H9 (cell line): ENCODE data around the gene DDX24. TPM values are rescaled to one million over a fixed set of nuclear protein-coding genes. Genes with fewer than 3 reads are reported as not detected.

Source experiments
- DNase-seq: peaks from one replicate; pipeline ENCODE4 v3.0.0-alpha.2; 2017
- H2AFZ ChIP-seq: one replicate; pipeline ENCODE4 v1.6.1; 2013; ENCODE audit warnings: mild to moderate bottlenecking, low read length, control low read depth, moderate library complexity
- H2AK5ac ChIP-seq: 2 replicates; pipeline ENCODE4 v1.6.1; 2013; ENCODE audit warnings: low read length, control low read depth, mixed read lengths; ENCODE audit not compliant: insufficient read length
- H2BK120ac ChIP-seq: one replicate; pipeline ENCODE4 v1.6.1; 2013; ENCODE audit warnings: low read depth, mild to moderate bottlenecking, low read length, control low read depth, inconsistent platforms; ENCODE audit not compliant: poor library complexity, severe bottlenecking
- H2BK12ac ChIP-seq: 2 replicates; pipeline ENCODE4 v1.6.1; 2013; ENCODE audit warnings: low read length, control low read depth, mixed read lengths, low read depth; ENCODE audit not compliant: insufficient read length
- H2BK15ac ChIP-seq: 2 replicates; pipeline ENCODE4 v1.6.1; 2013; ENCODE audit warnings: low read depth, low read length, control low read depth
- H2BK20ac ChIP-seq: one replicate; pipeline ENCODE4 v1.6.1; 2013; ENCODE audit warnings: low read depth, mild to moderate bottlenecking, low read length, control low read depth, inconsistent platforms; ENCODE audit not compliant: poor library complexity, severe bottlenecking
- H2BK5ac ChIP-seq: 2 replicates; pipeline ENCODE4 v1.6.1; 2013; ENCODE audit warnings: low read length, control low read depth, mixed read lengths; ENCODE audit not compliant: insufficient read length
- H3K14ac ChIP-seq: 2 replicates; pipeline ENCODE4 v1.6.1; 2013; ENCODE audit warnings: low read length, control low read depth; ENCODE audit not compliant: insufficient read depth
- H3K18ac ChIP-seq: 2 replicates; pipeline ENCODE4 v1.6.1; 2013; ENCODE audit warnings: low read depth, mild to moderate bottlenecking, mixed read lengths, low read length, control low read depth; ENCODE audit not compliant: insufficient read length
- H3K23ac ChIP-seq: 2 replicates; pipeline ENCODE4 v1.6.1; 2013; ENCODE audit warnings: low read length, control low read depth, mixed read lengths, low read depth; ENCODE audit not compliant: insufficient read length
- H3K23me2 ChIP-seq: 2 replicates; pipeline ENCODE4 v1.6.1; 2013; ENCODE audit warnings: low read depth, mild to moderate bottlenecking, mixed read lengths, low read length, control low read depth; ENCODE audit not compliant: insufficient read length, poor library complexity, severe bottlenecking
- H3K27ac ChIP-seq: 2 replicates; pipeline ENCODE4 v1.5.1; 2013; ENCODE audit warnings: low read length, control low read depth, mixed read lengths, low read depth; ENCODE audit not compliant: insufficient read length
- H3K27me3 ChIP-seq: 2 replicates; pipeline ENCODE4 v1.6.1; 2013; ENCODE audit warnings: low read length, control low read depth, inconsistent platforms; ENCODE audit not compliant: insufficient read depth
- H3K4ac ChIP-seq: 2 replicates; pipeline ENCODE4 v1.6.1; 2013; ENCODE audit warnings: low read depth, mild to moderate bottlenecking, control low read depth, inconsistent platforms, low read length, moderate library complexity
- H3K4me1 ChIP-seq: 2 replicates; pipeline ENCODE4 v1.6.1; 2013; ENCODE audit warnings: low read length, control low read depth, inconsistent platforms; ENCODE audit not compliant: insufficient read depth
- H3K4me2 ChIP-seq: 2 replicates; pipeline ENCODE4 v1.6.1; 2013; ENCODE audit warnings: low read length, control low read depth, mixed read lengths; ENCODE audit not compliant: insufficient read length, insufficient read depth
- H3K56ac ChIP-seq: 2 replicates; pipeline ENCODE4 v1.6.1; 2013; ENCODE audit warnings: low read depth, mild to moderate bottlenecking, mixed read lengths, low read length, control low read depth; ENCODE audit not compliant: insufficient read length
- H3K79me1 ChIP-seq: 2 replicates; pipeline ENCODE4 v1.6.1; 2013; ENCODE audit warnings: low read depth, mild to moderate bottlenecking, moderate library complexity, low read length, control low read depth, inconsistent platforms; ENCODE audit not compliant: insufficient read depth, poor library complexity, severe bottlenecking
- H3K79me2 ChIP-seq: 2 replicates; pipeline ENCODE4 v1.6.1; 2013; ENCODE audit warnings: low read length, control low read depth, inconsistent platforms; ENCODE audit not compliant: insufficient read depth
- H3K9ac ChIP-seq: 2 replicates; pipeline ENCODE4 v1.6.1; 2013; ENCODE audit warnings: low read length, control low read depth, mixed read lengths; ENCODE audit not compliant: insufficient read length; ENCODE audit errors: extremely low read depth
- H3K9me3 ChIP-seq: one replicate; pipeline ENCODE4 v1.6.1; 2013; ENCODE audit warnings: low read depth, low read length, inconsistent platforms; ENCODE audit not compliant: control insufficient read depth
- H3T11ph ChIP-seq: one replicate; pipeline ENCODE4 v1.6.1; 2013; ENCODE audit warnings: mild to moderate bottlenecking, low read length, control low read depth, inconsistent platforms
- H4K20me1 ChIP-seq: one replicate; pipeline ENCODE4 v1.6.1; 2013; ENCODE audit not compliant: control insufficient read depth, insufficient read length, insufficient read depth
- H4K5ac ChIP-seq: 2 replicates; pipeline ENCODE4 v1.6.1; 2013; ENCODE audit warnings: low read depth, mild to moderate bottlenecking, mixed read lengths, low read length, control low read depth; ENCODE audit not compliant: insufficient read length
- H4K8ac ChIP-seq: replicated peaks from 2 replicates; pipeline ENCODE4 v1.6.1; 2013; ENCODE audit warnings: low read length, control low read depth, mixed read lengths, low read depth; ENCODE audit not compliant: insufficient read length
- H4K91ac ChIP-seq: 2 replicates; pipeline ENCODE4 v1.6.1; 2013; ENCODE audit warnings: low read depth, mild to moderate bottlenecking, moderate library complexity, mixed read lengths, low read length, control low read depth; ENCODE audit not compliant: insufficient read length
- H3K27ac Mint-ChIP-seq, 3 experiments: 2 replicates in 2 of 3; 3 replicates in 1 of 3; pipeline ENCODE4 v1.8.0; 2020 to 2021; ENCODE audit warnings: mixed read lengths in 3 of 3, mild to moderate bottlenecking in 1 of 3, moderate library complexity in 1 of 3
- H3K27me3 Mint-ChIP-seq: 2 replicates; pipeline ENCODE4 v1.8.0; 2021; ENCODE audit warnings: low read depth, mild to moderate bottlenecking, moderate library complexity, mixed read lengths
- H3K36me3 Mint-ChIP-seq, 3 experiments: 2 replicates in 2 of 3; 3 replicates in 1 of 3; pipeline ENCODE4 v1.8.0; 2020 to 2021; ENCODE audit warnings: low read depth in 3 of 3, mixed read lengths in 3 of 3; ENCODE audit not compliant: insufficient read depth in 1 of 3
- H3K4me1 Mint-ChIP-seq, 2 experiments: 2 replicates each; pipeline ENCODE4 v1.8.0; 2020; ENCODE audit warnings: mixed read lengths in 2 of 2
- H3K4me3 Mint-ChIP-seq, 2 experiments: 2 replicates in 1 of 2; 3 replicates in 1 of 2; pipeline ENCODE4 v1.8.0; 2020 to 2021; ENCODE audit warnings: mild to moderate bottlenecking in 2 of 2, mixed read lengths in 2 of 2, moderate library complexity in 1 of 2
- H3K9me3 Mint-ChIP-seq, 2 experiments: 2 replicates in 1 of 2; 3 replicates in 1 of 2; pipeline ENCODE4 v1.8.0; 2020; ENCODE audit warnings: mild to moderate bottlenecking in 2 of 2, mixed read lengths in 2 of 2, moderate library complexity in 1 of 2
- WGBS: extraction: QIAGEN DNeasy Blood & Tissue Kit; methylation state at CpG from one replicate; pipeline ENCODE4 v1.1.7; 2013; ENCODE audit warnings: missing lambda C conversion rate, low lambda C conversion rate, mixed read lengths; ENCODE audit not compliant: insufficient read length; ENCODE audit errors: extremely low coverage; 5-methylcytosine and 5-hydroxymethylcytosine counted together
- total RNA-seq: library from RNA; stranded (reverse); gene quantifications from 2 replicates; pipeline ENCODE4 v1.2.1, GENCODE V29; 2021
- TF ChIP-seq, protein P1 (sequence below): fragments of 200-600 bp; sonication (generic); conservative IDR thresholded peaks from 3 replicates; pipeline ENCODE4 v1.8.0; 2021; ENCODE audit warnings: antibody characterized with exemption, mild to moderate bottlenecking

Gene DDX24
- total RNA-seq, 1 experiment from 2014 or later: 172 TPM

GRCh38 chr14:94058674-94059138 lies 22.3 kb downstream of the DDX24 start:
- Histone ChIP-seq H4K91ac (no peak overlapping the region), H2BK15ac (no peak overlapping the region), H4K8ac (no peak overlapping the region), H3K27me3 (no peaks in the 10 kb centered on the region), H3K23me2 (no peaks in the 10 kb centered on the region), H2BK5ac (no peak overlapping the region), H3K4me2 (no peak overlapping the region), H3T11ph (no peak overlapping the region), H3K14ac (no peak overlapping the region), H4K20me1 (no peaks in the 10 kb centered on the region), H3K56ac (no peak overlapping the region), H3K4me1 (peaks cover 5% of the 10 kb centered on the region; the same call in 1 of the 2 replicates), H3K79me2 (no peaks in the 10 kb centered on the region), H3K27ac (no peak overlapping the region), H2BK12ac (no peak overlapping the region), H2AFZ (no peak overlapping the region), H3K4ac (no peak overlapping the region), H4K5ac (no peak overlapping the region), H3K79me1 (no peaks in the 10 kb centered on the region), H3K23ac (no peak overlapping the region), H3K18ac (no peak overlapping the region), H3K9ac (no peak overlapping the region), H2BK20ac (no peak overlapping the region), H3K9me3 (no peaks in the 10 kb centered on the region), H2BK120ac (no peak overlapping the region), H2AK5ac (no peak overlapping the region)
- no peaks in the 10 kb centered on the region for H3K27me3 Mint-ChIP-seq
- H3K4me3 Mint-ChIP-seq: no peak overlapping the region
- peaks cover 54 to 87% (median 79%) of the 10 kb centered on the region in 3 experiments; a peak in 6 of 7 replicates for H3K36me3 Mint-ChIP-seq
- peaks cover 12 to 13% of the 10 kb centered on the region in 2 experiments for H3K4me1 Mint-ChIP-seq
- no CpG with 5 or more reads among the region's 5 CpGs for WGBS
- DNase-seq: no peak
- H3K9me3 Mint-ChIP-seq: no peaks in the 10 kb centered on the region
- TF ChIP-seq, protein P1, sequence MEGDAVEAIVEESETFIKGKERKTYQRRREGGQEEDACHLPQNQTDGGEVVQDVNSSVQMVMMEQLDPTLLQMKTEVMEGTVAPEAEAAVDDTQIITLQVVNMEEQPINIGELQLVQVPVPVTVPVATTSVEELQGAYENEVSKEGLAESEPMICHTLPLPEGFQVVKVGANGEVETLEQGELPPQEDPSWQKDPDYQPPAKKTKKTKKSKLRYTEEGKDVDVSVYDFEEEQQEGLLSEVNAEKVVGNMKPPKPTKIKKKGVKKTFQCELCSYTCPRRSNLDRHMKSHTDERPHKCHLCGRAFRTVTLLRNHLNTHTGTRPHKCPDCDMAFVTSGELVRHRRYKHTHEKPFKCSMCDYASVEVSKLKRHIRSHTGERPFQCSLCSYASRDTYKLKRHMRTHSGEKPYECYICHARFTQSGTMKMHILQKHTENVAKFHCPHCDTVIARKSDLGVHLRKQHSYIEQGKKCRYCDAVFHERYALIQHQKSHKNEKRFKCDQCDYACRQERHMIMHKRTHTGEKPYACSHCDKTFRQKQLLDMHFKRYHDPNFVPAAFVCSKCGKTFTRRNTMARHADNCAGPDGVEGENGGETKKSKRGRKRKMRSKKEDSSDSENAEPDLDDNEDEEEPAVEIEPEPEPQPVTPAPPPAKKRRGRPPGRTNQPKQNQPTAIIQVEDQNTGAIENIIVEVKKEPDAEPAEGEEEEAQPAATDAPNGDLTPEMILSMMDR: no peak
- H3K27ac Mint-ChIP-seq: no peak overlapping the region; a peak in 2 of 7 replicates
